ENCODE data around the gene COA7. TPM values are rescaled to one million over a fixed set of nuclear protein-coding genes. Genes with fewer than 3 reads are reported as not detected.
"Not testable (repeated sequence)": the region's sequence is repeated elsewhere in the genome, so short reads cannot be mapped to it uniquely, and the experiment has no call there.

The COA7 gene
- total RNA-seq, 1 experiment from 2014 or later = 13.0 TPM

GRCh38 chr1:52691821-52692220 lies 6.3 kb downstream of the COA7 start:
- intact Hi-C loops (cut with micrococcal nuclease) = no loop called here
- CTCF ChIA-PET = no interaction called here
- BruUV-seq (replicated peaks) = no TSS peak
- peaks cover 57% of the 10 kb centered on the region for H3K79me2 ChIP-seq (ENCODE audit: low read length)
- no peaks in the 10 kb centered on the region for H3K4me1 ChIP-seq (ENCODE audit: insufficient read depth, low read length)
- H4K20me1 ChIP-seq (ENCODE audit: low read length) = 0 out of 2 replicates have a peak, but pooled peaks cover 10% of the 10 kb centered on the region
- H3K4me3 ChIP-seq (ENCODE audit: low read length) = no peak overlapping the region
- H3K9me3 ChIP-seq (ENCODE audit: low read length) = no peaks in the 10 kb centered on the region
- no peak overlapping the region for H3K4me2 ChIP-seq (ENCODE audit: low read length)
- H3K9me2 ChIP-seq (replicated peaks; ENCODE audit: low read length) = no peaks in the 10 kb centered on the region
- ATAC-seq (no peak), DNase-seq (no peak)
- H3K9ac ChIP-seq (ENCODE audit: low read length) = no peak overlapping the region
- H3F3A ChIP-seq (ENCODE audit: low read length, unreplicated experiment) = no peaks in the 10 kb centered on the region
- H3K36me3 ChIP-seq (ENCODE audit: low read depth, low read length) = peaks cover 46% of the 10 kb centered on the region
- TF ChIP-seq EZH2 (IDR thresholded peaks at IDR 0.05; ENCODE audit: low read length, unreplicated experiment) = no peak
- no peak for TF ChIP-seq CTCF (conservative IDR thresholded peaks at IDR 0.05; ENCODE audit: low read depth, low read length)
- TF ChIP-seq EZH2phosphoT487 (IDR thresholded peaks at IDR 0.05; ENCODE audit: borderline replicate concordance, low read length) = no peak
- POLR2A ChIA-PET (ENCODE audit: unreplicated experiment) = interaction anchor here (0.6 kb wide), 1 partner anchor 42 kb away, joined by 6 read pairs; no protein-coding TSS in a partner anchor
- H3K27me3 ChIP-seq (ENCODE audit: low read length) = no peaks in the 10 kb centered on the region
- no peak overlapping the region for H3K27ac ChIP-seq (ENCODE audit: low read length)
- no peak overlapping the region for H2AFZ ChIP-seq (ENCODE audit: low read length)

GRCh38 chr1:52686830-52687229 lies 11.3 kb downstream of the COA7 start:
- no peaks in the 10 kb centered on the region for H3K27me3 ChIP-seq (ENCODE audit: low read length)
- ChIA-PET POLR2A (ENCODE audit: unreplicated experiment) (no interaction called here), CTCF (interaction anchor here (0.5 to 0.6 kb wide), 3 partner anchors 196 to 740 kb away, joined by 3 to 4 read pairs (median 3); no protein-coding TSS in a partner anchor)
- intact Hi-C loops (cut with micrococcal nuclease) = loop anchor here (2.0 to 5.0 kb wide), 2 partner anchors 135 to 282 kb away; partner anchors contain the start of genes ORC1, PRPF38A and TUT4
- H3K4me2 ChIP-seq (ENCODE audit: low read length) = no peak overlapping the region
- no TSS peak for BruUV-seq (replicated peaks)
- no peaks in the 10 kb centered on the region for H3K9me3 ChIP-seq (ENCODE audit: low read length)
- peaks cover 7% of the 10 kb centered on the region; the same call in 1 of the 2 replicates for H3K79me2 ChIP-seq (ENCODE audit: low read length)
- H4K20me1 ChIP-seq (ENCODE audit: low read length) = 0 out of 2 replicates have a peak, but pooled peaks cover under 1% of the 10 kb centered on the region
- TF ChIP-seq EZH2phosphoT487 (IDR thresholded peaks at IDR 0.05; ENCODE audit: borderline replicate concordance, low read length) = no peak
- TF ChIP-seq EZH2 (IDR thresholded peaks at IDR 0.05; ENCODE audit: low read length, unreplicated experiment) = no peak
- TF ChIP-seq CTCF (conservative IDR thresholded peaks at IDR 0.05; ENCODE audit: low read depth, low read length) = no peak
- H3K4me1 ChIP-seq (ENCODE audit: insufficient read depth, low read length) = no peaks in the 10 kb centered on the region
- H3K36me3 ChIP-seq (ENCODE audit: low read depth, low read length) = peaks cover 52% of the 10 kb centered on the region
- no peak overlapping the region for H3K4me3 ChIP-seq (ENCODE audit: low read length)
- H3F3A ChIP-seq (ENCODE audit: low read length, unreplicated experiment) = no peaks in the 10 kb centered on the region
- no peak overlapping the region for H3K27ac ChIP-seq (ENCODE audit: low read length)
- H3K9me2 ChIP-seq (replicated peaks; ENCODE audit: low read length) = no peaks in the 10 kb centered on the region
- DNase-seq (no peak), ATAC-seq (no peak)
- H2AFZ ChIP-seq (ENCODE audit: low read length) = no peak overlapping the region
- H3K9ac ChIP-seq (ENCODE audit: low read length) = no peak overlapping the region

- H3K9me2 ChIP-seq (replicated peaks; ENCODE audit: low read length); POLR2A ChIA-PET (ENCODE audit: unreplicated experiment): not testable (repeated sequence)
Observed at GRCh38 chr1:52686261-52686751, 11.8 kb downstream of the COA7 start.

More at GRCh38 chr1:52686261-52686751, 11.8 kb downstream of the COA7 start:
- DNase-seq (peak; percentile 58), ATAC-seq (peak; percentile 35; the same call in 1 of the 2 replicates)
- H3K9me3 ChIP-seq (ENCODE audit: low read length); H3K79me2 ChIP-seq (ENCODE audit: low read length); H3F3A ChIP-seq (ENCODE audit: low read length, unreplicated experiment); H3K9ac ChIP-seq (ENCODE audit: low read length); H3K4me3 ChIP-seq (ENCODE audit: low read length); BruUV-seq (replicated peaks); H3K4me2 ChIP-seq (ENCODE audit: low read length); H3K27ac ChIP-seq (ENCODE audit: low read length); H3K4me1 ChIP-seq (ENCODE audit: insufficient read depth, low read length); H3K27me3 ChIP-seq (ENCODE audit: low read length); H4K20me1 ChIP-seq (ENCODE audit: low read length); H2AFZ ChIP-seq (ENCODE audit: low read length): not testable (repeated sequence)
- CTCF ChIA-PET = interaction anchor here (0.5 to 0.8 kb wide), 4 partner anchors 196 to 739 kb away, joined by 3 to 4 read pairs (median 3); no protein-coding TSS in a partner anchor
- peaks cover 49% of the 10 kb centered on the region for H3K36me3 ChIP-seq (ENCODE audit: low read depth, low read length)
- intact Hi-C loops (cut with micrococcal nuclease) = loop anchor here (2.0 to 5.0 kb wide), 2 partner anchors 134 to 282 kb away; partner anchors contain the start of genes ORC1, PRPF38A and TUT4
- peak; percentile 72 for TF ChIP-seq CTCF (conservative IDR thresholded peaks at IDR 0.05; ENCODE audit: low read depth, low read length)
